ENCODE results near the gene FAM221B.

DNA sequence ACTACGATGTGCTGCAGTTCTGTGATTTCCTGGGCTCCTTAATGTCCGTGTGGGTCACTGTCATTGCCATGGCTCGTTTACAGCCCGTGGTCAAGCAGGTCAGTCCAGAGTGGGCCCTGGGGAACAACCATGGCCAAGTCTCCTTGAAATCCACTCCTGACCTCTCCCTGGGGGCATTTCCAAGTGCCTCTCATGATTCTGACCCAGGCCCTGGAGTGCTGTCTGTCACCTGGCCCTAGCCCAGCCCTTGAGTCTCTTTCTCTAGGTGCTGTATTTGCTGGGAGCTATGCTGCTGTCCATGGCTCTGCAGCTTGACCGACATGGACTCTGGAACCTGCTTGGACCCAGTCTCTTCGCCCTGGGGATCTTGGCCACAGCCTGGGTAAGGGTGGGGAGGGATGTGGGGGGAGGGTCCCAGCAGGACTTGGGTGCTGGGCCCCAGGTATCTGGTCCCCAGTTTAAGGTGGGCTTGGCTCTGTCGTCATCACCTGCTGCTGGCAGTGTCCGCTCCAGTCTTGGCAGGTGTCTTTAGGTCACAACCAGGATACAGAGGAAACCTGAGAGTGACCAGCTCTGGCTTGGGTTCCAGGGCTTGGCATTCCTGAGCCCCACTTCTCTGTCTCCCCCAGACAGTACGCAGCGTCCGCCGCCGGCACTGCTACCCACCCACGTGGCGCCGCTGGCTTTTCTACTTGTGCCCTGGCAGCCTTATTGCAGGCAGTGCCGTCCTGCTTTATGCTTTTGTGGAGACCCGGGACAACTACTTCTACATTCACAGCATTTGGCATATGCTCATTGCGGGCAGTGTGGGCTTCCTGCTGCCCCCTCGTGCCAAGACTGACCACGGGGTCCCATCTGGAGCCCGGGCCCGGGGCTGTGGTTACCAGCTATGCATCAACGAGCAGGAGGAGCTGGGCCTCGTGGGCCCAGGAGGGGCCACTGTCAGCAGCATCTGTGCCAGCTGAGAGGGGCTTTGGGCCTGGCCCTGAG is 24.6 kb upstream of the FAM221B start:
- TF ChIP-seq FOXK2 (IDR thresholded peaks at IDR 0.05) (no peak), SP1 (IDR thresholded peaks at IDR 0.05) (no peak), FOXA1 (IDR thresholded peaks at IDR 0.05) (no peak), ELF4 (IDR thresholded peaks at IDR 0.05) (no peak), HDGF (IDR thresholded peaks at IDR 0.05; ENCODE audit: borderline replicate concordance) (no peak), ZNF384 (IDR thresholded peaks at IDR 0.05) (no peak), BHLHE40 (IDR thresholded peaks at IDR 0.05; ENCODE audit: borderline replicate concordance) (no peak), FOXM1 (IDR thresholded peaks at IDR 0.05; ENCODE audit: borderline replicate concordance) (no peak), TARDBP (IDR thresholded peaks at IDR 0.05) (no peak), CTBP1 (IDR thresholded peaks at IDR 0.05; ENCODE audit: borderline replicate concordance) (no peak), ARNT (IDR thresholded peaks at IDR 0.05) (no peak), NFRKB (IDR thresholded peaks at IDR 0.05) (no peak)
- TF ChIP-seq, protein P1, sequence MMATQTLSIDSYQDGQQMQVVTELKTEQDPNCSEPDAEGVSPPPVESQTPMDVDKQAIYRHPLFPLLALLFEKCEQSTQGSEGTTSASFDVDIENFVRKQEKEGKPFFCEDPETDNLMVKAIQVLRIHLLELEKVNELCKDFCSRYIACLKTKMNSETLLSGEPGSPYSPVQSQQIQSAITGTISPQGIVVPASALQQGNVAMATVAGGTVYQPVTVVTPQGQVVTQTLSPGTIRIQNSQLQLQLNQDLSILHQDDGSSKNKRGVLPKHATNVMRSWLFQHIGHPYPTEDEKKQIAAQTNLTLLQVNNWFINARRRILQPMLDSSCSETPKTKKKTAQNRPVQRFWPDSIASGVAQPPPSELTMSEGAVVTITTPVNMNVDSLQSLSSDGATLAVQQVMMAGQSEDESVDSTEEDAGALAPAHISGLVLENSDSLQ (IDR thresholded peaks at IDR 0.05) = no peak

All from HEK293T (cell line).